ENCODE results near the gene ASAP2. TPM values are rescaled to one million over a fixed set of nuclear protein-coding genes. Genes with fewer than 3 reads are reported as not detected.

ASAP2 gene
- total and polyA plus RNA-seq, 9 of the 15 experiments (the other 6 are each of a cell fraction or from before 2014, with no cell fraction given) = 0.06 to 4.3 (median 3.1) TPM

DNA sequence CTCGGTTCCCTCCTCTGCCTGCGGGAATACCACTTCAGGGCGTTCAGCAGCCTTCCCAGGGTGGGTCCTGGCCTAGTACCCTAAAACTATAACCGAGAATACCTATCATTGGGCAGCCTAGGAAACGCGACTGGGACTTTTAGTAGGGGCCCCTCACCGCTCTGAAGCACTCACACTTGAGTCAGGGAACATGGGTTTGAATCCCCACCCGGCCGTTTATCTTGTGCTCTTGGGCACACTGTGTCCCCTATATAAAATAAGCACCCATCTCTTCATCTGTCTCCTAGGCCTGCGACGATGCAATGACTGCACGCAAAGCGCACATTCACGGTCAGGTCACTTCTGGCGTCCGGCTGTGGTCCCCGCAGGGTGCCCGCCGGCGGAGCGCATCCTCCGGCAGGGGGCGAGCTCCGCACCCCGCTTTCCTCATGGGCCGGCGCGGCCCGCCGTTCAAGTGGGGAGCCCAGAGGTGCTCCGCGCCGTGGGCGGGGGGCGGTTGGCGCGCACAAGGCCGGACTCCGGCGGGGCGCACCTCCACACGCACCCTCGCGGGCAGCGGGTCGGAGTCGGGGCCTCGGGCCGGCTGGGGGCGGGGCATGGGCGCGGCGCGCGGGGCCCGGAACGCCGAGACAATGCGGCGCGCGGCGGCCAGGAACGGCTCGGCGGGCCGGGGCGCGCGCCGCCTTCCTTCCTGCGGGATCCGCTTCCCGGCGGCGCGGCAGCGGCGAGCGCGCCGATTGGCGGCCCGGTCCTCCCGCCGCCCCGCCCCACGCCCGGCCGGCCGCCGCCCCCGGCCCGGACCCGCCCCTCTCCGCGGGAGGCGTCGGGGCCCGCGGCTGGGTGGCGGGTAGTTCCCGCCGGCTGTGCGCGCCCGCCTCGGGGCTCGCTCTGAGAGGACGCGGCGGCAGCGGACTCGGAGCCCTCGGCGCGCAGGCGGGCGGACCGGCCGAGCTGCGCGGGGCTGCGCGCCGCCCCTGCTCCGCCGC lies at the start of gene ASAP2 (continued):
- peak; percentile 55; the same call in 1 of the 2 replicates for TF ChIP-seq THAP12 (CRISPR knock-in tag; IDR thresholded peaks at IDR 0.05)
- no peak for TF ChIP-seq ASH1L (IDR thresholded peaks at IDR 0.05; ENCODE audit: borderline replicate concordance, low read depth, partially characterized antibody)
- no peak for TF ChIP-seq MCM7 (IDR thresholded peaks at IDR 0.05)
- TF ChIP-seq L3MBTL2 (IDR thresholded peaks at IDR 0.05) = peak; percentile 65
- TF ChIP-seq ZC3H11A (IDR thresholded peaks at IDR 0.05; ENCODE audit: low read depth, low read length) = no peak
- peak; percentile 85 for TF ChIP-seq POLR2G (IDR thresholded peaks at IDR 0.05; ENCODE audit: low read depth, low read length)
- peak; percentile 85 for TF ChIP-seq MYC (IDR thresholded peaks at IDR 0.05; ENCODE audit: low read depth, low read length)
- TF ChIP-seq MYC (CRISPR knock-in tag; IDR thresholded peaks at IDR 0.05; ENCODE audit: borderline replicate concordance, low read depth) = no peak
- no peak for TF ChIP-seq SMAD3 (CRISPR knock-in tag; conservative IDR thresholded peaks at IDR 0.05)
- peak; percentile 37 for TF ChIP-seq MGA (IDR thresholded peaks at IDR 0.05)
- TF ChIP-seq KLF13 (tag; IDR thresholded peaks at IDR 0.05; ENCODE audit: borderline replicate concordance, low read depth) = peak; percentile 63; the same call in 1 of the 2 replicates
